Measurements from ENCODE around the gene RTN4RL1. TPM values are rescaled to one million over a fixed set of nuclear protein-coding genes. Genes with fewer than 3 reads are reported as not detected.
"Not testable (repeated sequence)": the region's sequence is repeated elsewhere in the genome, so short reads cannot be mapped to it uniquely, and the experiment has no call there.

The RTN4RL1 gene
- polyA plus RNA-seq, 3 donors = 1.6 to 8.7 (median 3.9) TPM

DNA sequence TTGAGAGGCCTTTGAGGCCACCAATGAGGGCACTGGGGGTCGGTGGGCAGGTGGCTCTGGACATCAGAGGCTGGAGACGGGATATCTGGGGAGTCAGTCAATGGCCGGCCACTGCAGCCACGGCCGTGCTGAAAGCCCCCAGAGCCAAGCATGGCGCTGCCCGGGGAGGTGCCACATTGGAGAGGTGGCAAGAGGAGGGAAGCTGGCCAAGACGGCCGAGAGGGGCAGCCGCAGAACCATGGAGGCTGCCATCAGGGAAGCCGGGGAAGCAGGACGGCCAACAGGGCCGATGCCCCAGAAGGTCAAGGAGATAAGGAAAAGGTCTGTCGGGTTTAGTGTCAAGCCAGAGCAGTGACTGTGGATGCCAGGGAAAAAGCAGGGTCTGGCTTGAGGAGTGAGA lies 9.8 kb downstream of the RTN4RL1 start:
- WGBS, 3 donors = 82 to 92% (median 91%) methylated on average over 14 of the region's 14 CpGs
- no peak overlapping the region for H3K27ac ChIP-seq (ENCODE audit: low read depth, low read length)

DNA sequence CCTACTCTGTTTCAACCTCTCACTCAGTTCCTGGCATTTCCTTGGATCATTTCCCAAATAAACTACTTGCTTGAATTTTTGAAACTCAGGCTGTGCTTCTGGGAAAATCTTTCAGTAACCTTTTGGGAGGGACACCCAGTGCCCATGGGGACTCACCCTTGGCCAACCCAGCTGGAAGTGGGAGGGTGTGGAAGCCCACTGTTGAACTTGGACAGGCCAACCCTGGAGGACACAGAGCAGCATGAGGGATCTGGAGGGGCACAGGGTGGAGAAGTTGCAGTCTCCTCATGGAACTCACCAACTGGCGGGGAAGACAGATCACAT lies 11.2 kb downstream of the RTN4RL1 start:
- no peak overlapping the region for H3K27ac ChIP-seq (ENCODE audit: low read depth, low read length)
- 89 to 93% (median 89%) methylated on average over 1 of the region's 1 CpG for WGBS, 3 donors

DNA sequence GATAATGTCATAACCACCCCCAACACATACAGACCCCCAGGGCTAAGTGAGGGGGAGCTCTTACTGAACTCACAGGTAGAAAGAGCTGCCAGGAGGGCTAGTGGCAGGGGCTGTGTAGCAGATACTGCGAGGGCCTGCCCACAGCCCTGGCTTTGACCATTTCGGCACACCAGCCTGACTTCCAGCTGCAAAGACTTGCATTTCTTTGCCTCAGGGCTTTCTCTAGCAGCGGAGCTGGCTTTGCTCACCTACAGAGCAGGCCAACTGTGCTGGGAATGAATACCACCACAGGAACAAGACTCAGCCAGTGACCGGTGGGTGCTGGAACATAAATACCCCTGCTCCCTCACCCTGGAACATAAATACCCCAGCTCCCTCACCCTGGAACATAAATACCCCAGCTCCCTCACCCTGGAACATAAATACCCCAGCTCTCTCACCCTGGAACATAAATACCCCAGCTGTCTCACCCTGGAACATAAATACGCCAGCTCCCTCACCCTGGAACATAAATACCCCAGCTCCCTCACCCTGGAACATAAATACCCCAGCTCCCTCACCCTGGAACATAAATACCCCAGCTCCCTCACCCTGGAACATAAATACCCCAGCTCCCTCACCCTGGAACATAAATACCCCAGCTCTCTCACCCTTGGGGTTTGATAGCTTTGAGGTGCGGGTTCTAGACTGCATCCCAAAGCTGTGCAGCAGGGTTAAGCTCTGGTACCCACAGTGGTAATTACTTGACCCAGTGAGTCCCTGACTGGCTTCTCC lies 11.7 kb downstream of the RTN4RL1 start:
- 93 to 96% (median 95%) methylated on average over 5 to 6 of the region's 6 CpGs for WGBS, 3 donors
- H3K27ac ChIP-seq (ENCODE audit: low read depth, low read length) = not testable (repeated sequence)

- 89 to 90% (median 89%) methylated on average over 4 of the region's 4 CpGs for WGBS, 3 donors
- H3K27ac ChIP-seq (ENCODE audit: low read depth, low read length) = no peak overlapping the region
These were observed 12.6 kb downstream of the RTN4RL1 start for GRCh38 chr17:2012499-2012898.

GRCh38 chr17:2011411-2012371 lies 13.4 kb downstream of the RTN4RL1 start:
- 27 to 53% (median 29%) methylated on average over 24 of the region's 24 CpGs for whole genome bisulfite sequencing, 3 donors

DNA sequence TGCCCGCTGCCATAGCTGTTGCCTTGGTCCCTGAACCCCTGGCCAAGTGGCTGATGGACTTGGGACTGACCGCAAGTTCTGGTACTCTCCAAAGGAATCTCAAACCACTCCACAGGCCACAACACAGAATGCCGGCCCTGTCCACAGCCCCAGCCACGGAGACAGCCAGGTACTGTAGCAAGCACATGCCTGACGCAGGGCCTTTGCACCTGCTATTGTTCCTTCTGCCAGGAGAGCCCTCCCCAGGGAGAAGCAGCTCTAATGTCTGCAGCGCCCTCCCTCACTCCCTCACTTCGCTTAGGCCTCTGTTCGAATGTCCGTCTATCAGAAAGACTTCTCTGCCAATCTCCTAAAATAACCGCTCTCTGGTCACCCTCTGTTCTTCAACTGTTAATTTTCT lies 15.4 kb downstream of the RTN4RL1 start:
- no peak overlapping the region for H3K27ac ChIP-seq (ENCODE audit: low read depth, low read length)
- WGBS, 3 donors = 96 to 99% (median 97%) methylated on average over 9 to 10 of the region's 10 CpGs

More at GRCh38 chr17:2011411-2012371, 13.4 kb downstream of the RTN4RL1 start:
- H3K27ac ChIP-seq (ENCODE audit: low read depth, low read length) = no peak overlapping the region

DNA sequence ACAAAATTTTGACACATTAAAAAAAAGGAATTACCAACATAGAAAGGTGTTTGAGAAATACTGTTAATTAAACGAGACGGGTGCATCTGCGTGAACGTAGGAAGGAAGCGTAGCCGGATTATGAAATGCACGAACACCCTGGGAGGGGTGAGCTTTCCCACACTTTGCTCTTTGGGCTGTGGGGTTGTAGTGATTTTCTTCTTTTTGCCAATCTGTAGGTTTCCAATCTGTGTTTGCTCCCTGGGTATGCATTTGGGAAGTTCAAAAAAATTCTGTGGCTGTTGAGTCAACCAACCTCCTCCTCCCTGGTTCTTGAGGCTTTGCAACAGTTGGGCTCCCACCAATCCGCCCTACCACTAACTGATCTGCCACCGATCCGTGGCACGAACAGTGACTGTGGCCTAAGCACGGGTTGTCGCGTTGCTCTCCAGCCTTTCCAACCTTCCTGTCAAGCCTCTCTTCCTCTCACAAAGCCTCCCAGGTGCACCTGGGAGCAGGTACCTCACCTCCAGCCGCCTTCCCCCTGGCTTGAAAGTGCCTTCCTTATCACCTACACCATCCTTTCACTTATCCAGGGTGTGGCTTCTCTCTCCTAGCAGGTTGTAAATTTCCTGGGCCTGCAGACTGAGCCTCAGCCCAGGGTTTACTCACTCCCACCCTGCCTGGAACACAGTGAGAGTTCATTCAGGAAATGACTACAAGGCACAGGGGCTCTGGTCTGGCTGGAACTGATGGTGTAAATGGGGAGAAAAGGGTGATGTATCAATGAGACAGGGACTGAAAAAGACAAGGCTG lies 16.6 kb downstream of the RTN4RL1 start:
- H3K27ac ChIP-seq (ENCODE audit: low read depth, low read length) = no peak overlapping the region
- WGBS, 3 donors = 73 to 92% (median 78%) methylated on average over 15 of the region's 15 CpGs

DNA sequence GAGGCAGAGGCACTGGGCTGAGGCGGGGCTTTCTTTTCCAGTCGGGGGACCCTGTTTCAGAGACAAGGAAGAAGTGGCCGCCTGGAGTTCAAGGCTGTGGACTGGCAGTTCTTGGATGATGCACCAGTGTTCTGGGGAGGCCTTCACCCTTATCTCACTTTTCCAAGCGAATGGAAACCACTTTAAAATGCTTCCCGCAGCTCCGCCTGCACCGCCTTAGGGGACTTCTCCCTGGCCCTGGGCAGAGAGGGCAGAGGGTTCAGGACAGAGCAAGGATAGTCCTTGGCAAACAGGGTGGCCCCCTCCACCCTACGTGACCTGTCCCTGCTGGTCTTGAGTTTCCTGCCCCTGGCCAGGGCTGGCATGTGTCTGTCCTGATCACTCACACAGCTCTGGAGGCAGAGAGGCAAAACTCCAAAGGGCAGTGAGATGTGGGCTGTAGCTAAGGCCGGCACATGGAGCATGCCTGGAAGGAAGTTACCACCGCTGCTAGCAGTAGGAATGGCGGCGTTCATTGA lies 20.6 kb downstream of the RTN4RL1 start:
- H3K27ac ChIP-seq (ENCODE audit: low read depth, low read length) = no peak overlapping the region
- whole genome bisulfite sequencing, 3 donors = 77 to 82% (median 77%) methylated on average over 12 of the region's 12 CpGs

GRCh38 chr17:2003525-2003924 lies 21.6 kb downstream of the RTN4RL1 start:
- no peak overlapping the region for H3K27ac ChIP-seq (ENCODE audit: low read depth, low read length)
- WGBS, 3 donors = 91 to 92% (median 92%) methylated on average over 13 of the region's 13 CpGs

DNA sequence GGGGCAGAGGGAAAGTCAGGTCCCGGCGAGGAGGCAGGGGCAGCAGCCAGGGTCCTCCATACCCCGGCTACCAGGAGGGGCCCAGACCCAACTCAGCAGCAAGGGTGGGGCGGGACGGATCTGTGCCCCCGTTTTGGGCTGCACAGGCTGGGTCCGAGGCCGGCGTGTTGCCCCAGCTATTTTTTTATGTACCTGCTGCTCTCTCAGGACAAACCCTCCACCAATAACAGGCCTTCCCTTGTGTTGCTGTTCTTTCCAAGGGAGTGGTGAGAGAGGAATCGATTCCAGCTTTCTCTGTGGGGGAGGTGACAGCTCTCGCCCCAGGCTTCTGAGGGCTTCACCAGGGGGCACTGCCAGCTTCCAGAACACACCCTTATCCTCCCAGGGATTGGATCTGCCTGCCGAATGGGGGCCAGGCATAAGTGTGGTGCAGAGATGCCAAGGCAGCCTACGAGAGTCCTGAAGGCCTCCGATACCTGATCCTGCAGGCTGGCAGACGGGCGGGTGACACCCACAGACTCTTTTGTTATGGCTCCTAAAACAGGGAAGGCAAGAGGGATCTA lies 22.3 kb downstream of the RTN4RL1 start:
- WGBS, 3 donors = 56 to 82% (median 73%) methylated on average over 16 of the region's 16 CpGs
- H3K27ac ChIP-seq (ENCODE audit: low read depth, low read length) = no peak overlapping the region

GRCh38 chr17:1999557-2000251 lies 25.4 kb downstream of the RTN4RL1 start:
- no peak overlapping the region for H3K27ac ChIP-seq (ENCODE audit: low read depth, low read length)
- 15 to 43% (median 34%) methylated on average over 13 of the region's 13 CpGs for WGBS, 3 donors

DNA sequence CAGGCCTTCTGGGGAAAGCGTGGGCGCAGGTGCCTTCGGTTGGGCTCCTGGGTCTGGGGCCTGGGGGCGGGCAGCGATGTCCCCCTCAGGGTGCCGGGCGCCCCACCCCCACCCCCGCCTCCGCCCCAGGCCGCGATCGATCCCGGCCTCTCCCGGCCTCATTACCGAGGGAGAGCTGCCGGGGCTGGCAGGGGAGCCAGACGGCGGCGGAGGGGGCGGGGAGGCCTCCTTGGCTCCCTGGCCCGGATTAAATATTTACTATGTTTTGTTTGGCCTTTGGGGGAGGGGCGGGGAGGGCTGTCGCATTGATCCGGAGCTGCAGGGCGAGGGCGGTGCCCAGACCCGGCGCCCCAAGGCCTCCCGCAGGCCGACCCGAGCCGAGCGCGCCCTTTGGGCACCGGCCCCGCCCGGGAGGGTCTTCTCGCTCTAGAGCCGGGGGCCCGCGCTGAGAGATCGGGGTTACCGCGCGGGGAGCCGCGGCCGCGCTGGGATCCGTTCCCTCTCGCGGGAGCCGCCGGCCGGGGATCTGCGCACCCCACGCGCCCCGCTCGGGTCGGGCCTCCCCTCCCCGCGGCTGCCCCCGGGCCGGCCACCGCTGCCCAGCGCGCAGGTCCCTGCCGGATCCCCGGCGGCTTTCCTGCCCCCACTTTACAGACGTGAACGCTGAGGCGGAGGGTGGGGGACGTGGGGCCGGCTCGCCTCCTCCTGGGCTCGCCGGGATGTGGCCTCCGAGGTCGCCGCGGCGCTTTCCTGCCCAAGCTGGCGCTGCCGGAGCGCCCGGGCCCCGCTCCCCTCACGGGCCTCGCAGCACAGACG lies 27.0 kb downstream of the RTN4RL1 start:
- no peak overlapping the region for H3K27ac ChIP-seq (ENCODE audit: low read depth, low read length)
- 1 to 8% (median 5%) methylated on average over 48 to 92 of the region's 92 CpGs for WGBS, 3 donors

DNA sequence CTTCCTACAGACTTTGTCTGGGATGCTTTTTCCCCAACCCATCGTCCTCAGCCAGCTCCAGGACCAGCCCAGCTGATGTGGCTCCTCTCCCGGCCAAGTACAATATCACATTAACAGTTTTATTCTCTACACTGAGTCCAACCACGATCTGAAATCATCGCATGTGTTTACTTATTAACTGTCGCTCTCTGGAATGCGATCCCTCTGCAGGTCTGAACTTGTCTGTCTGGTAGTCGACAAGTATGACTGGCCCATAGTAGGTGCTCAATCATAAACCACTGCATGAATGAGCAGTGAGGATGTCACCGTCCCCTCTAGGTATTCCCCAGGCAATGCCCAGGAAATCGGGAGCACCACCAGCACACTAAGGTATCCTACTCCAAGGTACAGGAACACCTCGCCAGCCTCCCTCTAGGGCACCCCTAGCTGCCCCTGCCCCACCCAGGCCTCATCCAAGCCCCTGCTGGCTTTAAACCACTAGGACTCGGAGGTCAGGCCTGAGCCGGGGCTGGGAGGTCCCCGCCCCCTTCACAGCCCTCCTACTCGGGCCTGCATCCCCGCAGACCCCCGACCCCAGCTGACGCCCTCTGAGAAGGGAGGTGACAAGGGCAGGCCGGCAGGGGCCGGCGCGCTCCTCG lies 27.7 kb downstream of the RTN4RL1 start:
- no peak overlapping the region for H3K27ac ChIP-seq (ENCODE audit: low read depth, low read length)
- 14 to 65% (median 59%) methylated on average over 21 to 22 of the region's 22 CpGs for WGBS, 3 donors

DNA sequence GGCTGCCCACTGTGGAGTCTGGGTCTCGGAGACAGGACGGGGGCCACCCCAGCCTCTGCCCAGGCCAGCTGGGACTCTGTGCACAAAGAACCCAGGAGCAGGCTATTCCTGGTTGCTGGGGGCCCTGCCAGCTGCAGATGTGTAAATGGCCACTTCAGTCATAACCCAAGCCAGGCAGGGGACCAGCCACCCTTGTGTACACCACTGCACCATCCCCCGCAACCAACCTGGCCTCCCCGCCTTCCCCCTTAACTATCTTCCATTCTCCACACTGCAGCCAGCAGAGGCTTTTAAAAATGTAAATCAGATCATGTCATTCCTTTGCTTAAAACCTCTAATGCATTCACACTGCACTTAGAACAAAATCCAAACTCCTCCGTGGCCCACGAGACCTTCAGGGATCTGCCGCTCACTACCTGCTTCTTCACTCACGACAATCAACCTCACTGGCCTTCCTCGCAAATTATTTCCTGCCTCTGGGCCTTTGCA lies 28.3 kb downstream of the RTN4RL1 start:
- 78 to 96% (median 93%) methylated on average over 9 of the region's 9 CpGs for WGBS, 3 donors
- no peak overlapping the region for H3K27ac ChIP-seq (ENCODE audit: low read depth, low read length)

- no peak overlapping the region for H3K27ac ChIP-seq (ENCODE audit: low read depth, low read length)
- WGBS, 3 donors = 64 to 87% (median 83%) methylated on average over 14 of the region's 14 CpGs
These were observed 29.0 kb downstream of the RTN4RL1 start for GRCh38 chr17:1995907-1996799.

Data from adipose tissue (tissue), 3 donors.